HepG2 (cell line): ENCODE data around the gene SQSTM1. TPM values are rescaled to one million over a fixed set of nuclear protein-coding genes. Genes with fewer than 3 reads are reported as not detected.

Experiments
- ATAC-seq: fragments of 200-7000 bp; cut with Tn5 transposase; 3 replicates; pipeline ENCODE4 v1.9.1; 2020; ENCODE audit warnings: mild to moderate bottlenecking, moderate library complexity
- BruUV-seq: library from RNA; stranded (reverse); fragments of 400-500 nt; replicated peaks from 2 replicates; lab custom pipeline; 2021; lab: Mats Ljungman, UMichigan
- CTCF ChIA-PET: fragments of 300-600 bp; formaldehyde crosslinking; extraction: SDS; loops from one replicate; lab custom pipeline; 2021; ENCODE audit warnings: low total read pairs, inconsistent platforms, low intra/inter-chr PET ratio; lab: Yijun Ruan, JAX
- POLR2A ChIA-PET: fragments of 350-600 bp; sonication (Branson Sonifier 250); formaldehyde crosslinking; loops from one replicate; lab custom pipeline; 2020; ENCODE audit warnings: antibody characterized with exemption, inconsistent platforms; lab: Yijun Ruan, JAX
- DNase-seq: peaks from one replicate; pipeline ENCODE4 v3.0.0-alpha.2; 2015; ENCODE audit warnings: low spot score
- FAIRE-seq: peaks from 3 replicates; lab custom pipeline; 2011; peaks lifted over from hg19 to GRCh38; lab: Jason Lieb, UNC
- H2AFZ ChIP-seq: one replicate; pipeline ENCODE4 v1.6.1; 2011; ENCODE audit warnings: low read length, inconsistent platforms
- H3K27ac ChIP-seq: fragments of 300-600 bp; 3 replicates; pipeline ENCODE4 v1.8.0; 2011; ENCODE audit warnings: mixed run types, mild to moderate bottlenecking, mixed read lengths, low read length, inconsistent platforms; ENCODE audit not compliant: insufficient read depth; ENCODE audit errors: extremely low read length
- H3K27me3 ChIP-seq, 2 experiments: fragments of 200-600 bp in 1 of 2; 2 replicates in 1 of 2; 3 replicates in 1 of 2; pipeline versions ENCODE4 v1.6.0 to v1.8.0; 2011; ENCODE audit warnings: low read length in 2 of 2, mild to moderate bottlenecking in 2 of 2, moderate library complexity in 2 of 2, inconsistent platforms in 1 of 2; ENCODE audit not compliant: insufficient read depth in 2 of 2, control insufficient read depth in 1 of 2
- H3K36me3 ChIP-seq, 2 experiments: fragments of 200-600 bp in 1 of 2; replicated peaks in 1 of 2; 2 replicates in 1 of 2; 3 replicates in 1 of 2; pipeline versions ENCODE4 v1.5.1 to v1.8.0; 2011; ENCODE audit warnings: low read length in 2 of 2, inconsistent platforms in 1 of 2; ENCODE audit not compliant: insufficient read depth in 2 of 2, control insufficient read depth in 1 of 2
- H3K4me1 ChIP-seq: 2 replicates; pipeline ENCODE4 v1.5.1; 2012; ENCODE audit warnings: low read length, inconsistent platforms; ENCODE audit not compliant: insufficient read depth
- H3K4me2 ChIP-seq: 2 replicates; pipeline ENCODE4 v1.6.0; 2011; ENCODE audit warnings: low read depth, low read length, inconsistent platforms
- H3K4me3 ChIP-seq, 3 experiments: fragments of 200-600 bp in 1 of 3; sonication (generic), shearing (Covaris generic) in 1 of 3; replicated peaks in 1 of 3; 2 replicates each; pipeline ENCODE4 v1.5.1; 2011 to 2016; ENCODE audit warnings: low read length in 3 of 3, inconsistent platforms in 2 of 3, low read depth in 2 of 3, mild to moderate bottlenecking in 2 of 3, control low read depth in 1 of 3, mixed read lengths in 1 of 3; ENCODE audit not compliant: insufficient read depth in 1 of 3
- H3K79me2 ChIP-seq: one replicate; pipeline ENCODE4 v1.6.1; 2011; ENCODE audit warnings: low read length, inconsistent platforms; ENCODE audit not compliant: insufficient read depth
- H3K9ac ChIP-seq: 2 replicates; pipeline ENCODE4 v1.6.0; 2011; ENCODE audit warnings: mild to moderate bottlenecking, low read depth, low read length, inconsistent platforms; ENCODE audit not compliant: insufficient read depth
- H3K9me3 ChIP-seq: 2 replicates; pipeline ENCODE4 v1.5.1; 2012; ENCODE audit warnings: mild to moderate bottlenecking, low read length
- H4K20me1 ChIP-seq: 2 replicates; pipeline ENCODE4 v1.6.0; 2011; ENCODE audit warnings: inconsistent platforms, mild to moderate bottlenecking, low read length, moderate library complexity; ENCODE audit not compliant: insufficient read depth
- GATAD1 ChIP-seq: IDR thresholded peaks from 2 replicates; pipeline ENCODE4 v1.6.1; 2016; ENCODE audit warnings: missing genetic modification reagents, missing compliant biosample characterization
- NFKBIZ ChIP-seq: IDR thresholded peaks from 2 replicates; pipeline ENCODE4 v1.6.1; 2018; ENCODE audit warnings: missing genetic modification reagents, missing compliant biosample characterization
- RBM22 ChIP-seq: fragments of 200-400 bp; formaldehyde crosslinking; optimal IDR thresholded peaks from 2 replicates; pipeline ENCODE3; 2017; ENCODE audit warnings: mild to moderate bottlenecking, low read length, moderate library complexity
- ZFP1 ChIP-seq: IDR thresholded peaks from 2 replicates; pipeline ENCODE4 v1.6.1; 2016
- whole genome bisulfite sequencing: methylation state at CpG from one replicate; pipeline ENCODE4 v1.1.6; 2017; ENCODE audit warnings: low lambda C conversion rate; 5-methylcytosine and 5-hydroxymethylcytosine counted together
- in situ Hi-C: cut with HindIII; loops from 2 replicates; pipeline ENCODE4 v1.10.0; 2017; ENCODE audit warnings: low pct_unique_long_range_greater_than_20kb; ENCODE audit not compliant: extremely low pct_ligation_motif_present
- intact Hi-C: fragments of 100-400 bp; cut with micrococcal nuclease; formaldehyde crosslinking; loops from one replicate; pipeline ENCODE4 v1.10.0; 2022; ENCODE audit not compliant: unreplicated experiment
- polyA plus RNA-seq, 8 experiments: library from polyadenylated mRNA; depleted of rRNA in 3 of 8; stranded (reverse) in 7 of 8; unstranded in 1 of 8; fragments of >200 nt; fragmentation: Illumina TruSeq in 4 of 8; extraction: Trizol in 4 of 8; gene quantifications; 2 replicates each; pipeline versions ENCODE4 v1.2.1 to v1.2.3, GENCODE V29; 2011 to 2016; ENCODE audit warnings: low read depth in 4 of 8, missing spikeins in 1 of 8, mixed read lengths in 1 of 8; ENCODE audit not compliant: insufficient read depth in 1 of 8
- total RNA-seq, 5 experiments: library from RNA; depleted of rRNA; stranded (reverse); fragments of >200 nt; fragmentation: Illumina TruSeq; extraction: Trizol; gene quantifications; 2 replicates each; pipeline ENCODE4 v1.2.3, GENCODE V29; 2016; ENCODE audit warnings: low read depth in 1 of 5
- TF ChIP-seq, protein P1 (sequence below): sonication (generic); formaldehyde crosslinking; IDR thresholded peaks from 2 replicates; pipeline ENCODE4 v1.8.0; 2022; ENCODE audit warnings: missing genetic modification reagents, mild to moderate bottlenecking, borderline replicate concordance
- TF ChIP-seq, protein P2 (sequence below): sonication (generic); formaldehyde crosslinking; IDR thresholded peaks from 2 replicates; pipeline ENCODE4 v1.5.1; 2020; ENCODE audit warnings: missing genetic modification reagents, mild to moderate bottlenecking, borderline replicate concordance

Gene SQSTM1
- total and polyA plus RNA-seq, 2 of the 13 experiments (the other 11 are each of a cell fraction or from before 2014, with no cell fraction given), result 90.9 to 160 TPM

DNA sequence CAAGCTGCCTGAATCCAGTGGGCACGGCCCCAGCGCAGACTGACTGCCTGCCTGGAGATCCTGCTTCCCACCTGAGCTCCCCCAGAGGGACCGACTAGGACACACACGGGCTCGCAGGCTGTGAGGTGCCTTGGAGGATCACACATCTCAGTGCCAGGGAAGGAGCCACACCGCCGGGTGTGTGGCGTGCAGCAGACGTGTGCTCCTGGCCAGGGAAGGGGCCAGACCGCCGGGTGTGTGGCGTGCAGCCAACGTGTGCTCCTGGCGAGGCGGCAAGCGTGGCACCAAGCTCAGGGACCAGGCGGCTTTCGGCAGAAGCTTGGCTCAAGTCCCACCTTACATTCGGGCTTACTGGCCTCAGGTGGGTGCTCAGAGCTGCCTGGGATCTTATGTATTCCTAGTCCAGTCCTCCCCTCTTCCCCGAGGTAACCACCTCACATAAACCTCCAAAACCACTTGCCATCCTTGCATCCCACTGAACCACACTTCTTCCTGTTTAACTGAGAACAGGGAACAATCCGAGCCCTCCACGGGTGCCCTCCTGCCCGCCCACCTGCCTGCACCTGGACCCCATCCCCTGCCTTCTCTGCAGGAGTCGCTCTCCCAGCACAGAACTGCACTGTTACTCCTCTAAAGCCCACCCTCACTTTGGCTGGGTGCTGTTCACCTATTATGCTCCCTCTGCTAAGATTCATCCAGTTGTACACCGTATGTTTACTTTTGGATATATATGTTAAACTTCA, 60.3 kb downstream of the SQSTM1 start:
- BruUV-seq, result no TSS peak
- Histone ChIP-seq H3K36me3 (peaks cover 15 to 48% of the 10 kb centered on the region in 2 experiments), H3K27me3 (no peaks in the 10 kb centered on the region), H3K4me2 (no peak overlapping the region), H3K9ac (no peak overlapping the region), H3K27ac (no peak overlapping the region), H3K4me1 (no peaks in the 10 kb centered on the region), H3K4me3 (no peak overlapping the region), H2AFZ (no peak overlapping the region), H3K9me3 (peaks cover 28% of the 10 kb centered on the region), H3K79me2 (no peaks in the 10 kb centered on the region), H4K20me1 (no peaks in the 10 kb centered on the region)
- ChIA-PET CTCF (no interaction called here), POLR2A (no interaction called here)
- DNase-seq (no peak), ATAC-seq (no peak), FAIRE-seq (no peak)
- intact Hi-C loops (no loop called here), in situ Hi-C loops (no loop called here)
- WGBS, result 96% methylated on average over 25 of the region's 25 CpGs
- TF ChIP-seq NFKBIZ (no peak), GATAD1 (no peak), RBM22 (no peak)
- TF ChIP-seq, protein P1, sequence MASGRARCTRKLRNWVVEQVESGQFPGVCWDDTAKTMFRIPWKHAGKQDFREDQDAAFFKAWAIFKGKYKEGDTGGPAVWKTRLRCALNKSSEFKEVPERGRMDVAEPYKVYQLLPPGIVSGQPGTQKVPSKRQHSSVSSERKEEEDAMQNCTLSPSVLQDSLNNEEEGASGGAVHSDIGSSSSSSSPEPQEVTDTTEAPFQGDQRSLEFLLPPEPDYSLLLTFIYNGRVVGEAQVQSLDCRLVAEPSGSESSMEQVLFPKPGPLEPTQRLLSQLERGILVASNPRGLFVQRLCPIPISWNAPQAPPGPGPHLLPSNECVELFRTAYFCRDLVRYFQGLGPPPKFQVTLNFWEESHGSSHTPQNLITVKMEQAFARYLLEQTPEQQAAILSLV, result no peak

- ATAC-seq (no peak), DNase-seq (no peak), FAIRE-seq (no peak)
- H3K4me3 ChIP-seq, result no peak overlapping the region
- no peak overlapping the region for H3K27ac ChIP-seq
- no peaks in the 10 kb centered on the region for H4K20me1 ChIP-seq
- in situ Hi-C loops, result no loop called here
- POLR2A ChIA-PET, result no interaction called here
- TF ChIP-seq ZFP1, result peak; percentile 98
- TF ChIP-seq, protein P2, sequence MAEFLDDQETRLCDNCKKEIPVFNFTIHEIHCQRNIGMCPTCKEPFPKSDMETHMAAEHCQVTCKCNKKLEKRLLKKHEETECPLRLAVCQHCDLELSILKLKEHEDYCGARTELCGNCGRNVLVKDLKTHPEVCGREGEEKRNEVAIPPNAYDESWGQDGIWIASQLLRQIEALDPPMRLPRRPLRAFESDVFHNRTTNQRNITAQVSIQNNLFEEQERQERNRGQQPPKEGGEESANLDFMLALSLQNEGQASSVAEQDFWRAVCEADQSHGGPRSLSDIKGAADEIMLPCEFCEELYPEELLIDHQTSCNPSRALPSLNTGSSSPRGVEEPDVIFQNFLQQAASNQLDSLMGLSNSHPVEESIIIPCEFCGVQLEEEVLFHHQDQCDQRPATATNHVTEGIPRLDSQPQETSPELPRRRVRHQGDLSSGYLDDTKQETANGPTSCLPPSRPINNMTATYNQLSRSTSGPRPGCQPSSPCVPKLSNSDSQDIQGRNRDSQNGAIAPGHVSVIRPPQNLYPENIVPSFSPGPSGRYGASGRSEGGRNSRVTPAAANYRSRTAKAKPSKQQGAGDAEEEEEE (CRISPR knock-in tag), result no peak
- no peaks in the 10 kb centered on the region for H3K27me3 ChIP-seq
- H3K4me2 ChIP-seq, result no peak overlapping the region
- peaks cover 28% of the 10 kb centered on the region for H3K9me3 ChIP-seq
- no peaks in the 10 kb centered on the region for H3K4me1 ChIP-seq
- no peak overlapping the region for H3K9ac ChIP-seq
- CTCF ChIA-PET, result no interaction called here
- H3K36me3 ChIP-seq, result peaks cover 21 to 55% of the 10 kb centered on the region in 2 experiments
- BruUV-seq, result no TSS peak
- no peak overlapping the region for H2AFZ ChIP-seq
- intact Hi-C loops, result no loop called here
- H3K79me2 ChIP-seq, result no peaks in the 10 kb centered on the region
- 92% methylated on average over 4 of the region's 4 CpGs for WGBS
These were observed 61.6 kb downstream of the SQSTM1 start for GRCh38 chr5:179882338-179882737.
